22Rv1 (cell line): ENCODE data around the gene PLSCR4.

Experiments
- CTCF ChIP-seq: fragments of 450-650 bp; IDR thresholded peaks from 2 replicates; pipeline ENCODE4 v1.5.1; 2017; ENCODE audit warnings: mild to moderate bottlenecking
- ZFX ChIP-seq: fragments of 450-650 bp; IDR thresholded peaks from 2 replicates; pipeline ENCODE4 v1.6.1; 2017; ENCODE audit warnings: antibody characterized with exemption, borderline replicate concordance

GRCh38 chr3:146209371-146209770, 41.5 kb downstream of the PLSCR4 start:
- TF ChIP-seq CTCF (no peak), ZFX (no peak)
